GM10248 (cell line): ENCODE results near the gene FAM89B.

Source experiments
- CTCF ChIA-PET: fragments of 300-600 bp; sonication (Branson Sonifier 250); formaldehyde crosslinking; extraction: SDS; loops from one replicate; lab custom pipeline; 2021; ENCODE audit warnings: antibody characterized with exemption; lab: Yijun Ruan, JAX
- POLR2A ChIA-PET: fragments of 350-650 bp; sonication (Branson Sonifier 250); formaldehyde crosslinking; extraction: SDS; loops from one replicate; lab custom pipeline; 2020; ENCODE audit warnings: antibody characterized with exemption; lab: Yijun Ruan, JAX
- DNase-seq: peaks from one replicate; pipeline ENCODE4 v3.0.0; 2012; ENCODE audit errors: extremely low spot score
- CTCF ChIP-seq: IDR thresholded peaks from 2 replicates; pipeline ENCODE4 v1.5.1; 2012; ENCODE audit warnings: mild to moderate bottlenecking, low read depth; ENCODE audit errors: extremely low read depth, missing control alignments, control extremely low read depth

Gene FAM89B

DNA sequence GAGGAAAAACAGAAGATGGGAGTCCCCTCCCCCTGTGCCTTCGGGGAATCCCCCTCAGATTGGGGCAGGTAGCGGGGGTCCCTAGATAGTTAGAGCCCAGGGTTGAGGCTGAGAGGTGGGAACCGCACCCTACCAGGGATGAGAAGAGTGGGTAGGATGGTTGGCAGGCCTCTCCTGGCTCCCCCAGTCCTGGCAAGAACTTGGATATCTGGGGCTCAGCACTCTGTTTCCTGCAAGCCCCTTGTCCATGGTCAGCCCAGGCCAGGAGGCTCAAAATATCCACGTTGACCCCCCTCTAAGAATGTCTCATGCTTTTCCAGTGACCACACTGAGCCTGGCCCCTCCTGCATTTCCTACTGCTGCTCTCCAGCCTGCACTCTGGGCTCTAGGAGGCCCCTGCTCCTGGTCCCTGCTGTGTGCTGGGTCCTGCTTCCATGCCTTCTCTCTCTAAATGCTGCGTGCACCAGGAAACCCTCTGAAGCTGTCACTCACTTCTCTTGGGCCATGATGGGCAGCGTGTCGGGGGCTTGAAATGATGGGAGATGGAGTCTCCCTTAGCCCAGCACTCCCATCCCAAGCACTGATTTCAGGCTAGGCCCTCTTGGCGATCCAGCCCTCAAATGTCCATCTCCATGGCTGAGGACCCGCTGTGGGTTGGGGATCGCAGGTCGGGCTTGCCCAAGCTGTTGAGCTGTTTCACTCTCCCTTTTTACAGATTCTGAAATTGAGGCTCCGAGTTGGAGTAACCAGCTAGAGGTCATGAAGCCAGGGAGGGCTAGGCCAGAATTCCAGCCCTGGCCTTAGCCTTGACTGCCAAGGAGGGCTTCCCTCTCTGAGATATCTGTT is 39.6 kb downstream of the FAM89B start:
- CTCF ChIA-PET = interaction anchor here (1.2 to 24.8 kb wide), 8 partner anchors 8 to 273 kb away, joined by 3 to 351 read pairs (median 6); partner anchors contain the start of genes EHBP1L1, FAM89B, KCNK7 and SIPA1
- TF ChIP-seq CTCF = no peak
- POLR2A ChIA-PET = interaction anchor here (0.7 to 1.6 kb wide), 2 partner anchors 24 to 187 kb away, joined by 4 to 5 read pairs; no protein-coding TSS in a partner anchor
- DNase-seq = no peak

GRCh38 chr11:65612691-65613090 is 40.4 kb downstream of the FAM89B start:
- CTCF ChIA-PET = interaction anchor here (1.2 to 24.8 kb wide), 8 partner anchors 9 to 272 kb away, joined by 3 to 351 read pairs (median 6); partner anchors contain the start of genes EHBP1L1, FAM89B, KCNK7 and SIPA1
- DNase-seq = no peak
- POLR2A ChIA-PET = interaction anchor here (0.5 to 1.6 kb wide), 3 partner anchors 48 to 190 kb away, joined by 3 to 5 read pairs (median 4); no protein-coding TSS in a partner anchor
- no peak for TF ChIP-seq CTCF

DNA sequence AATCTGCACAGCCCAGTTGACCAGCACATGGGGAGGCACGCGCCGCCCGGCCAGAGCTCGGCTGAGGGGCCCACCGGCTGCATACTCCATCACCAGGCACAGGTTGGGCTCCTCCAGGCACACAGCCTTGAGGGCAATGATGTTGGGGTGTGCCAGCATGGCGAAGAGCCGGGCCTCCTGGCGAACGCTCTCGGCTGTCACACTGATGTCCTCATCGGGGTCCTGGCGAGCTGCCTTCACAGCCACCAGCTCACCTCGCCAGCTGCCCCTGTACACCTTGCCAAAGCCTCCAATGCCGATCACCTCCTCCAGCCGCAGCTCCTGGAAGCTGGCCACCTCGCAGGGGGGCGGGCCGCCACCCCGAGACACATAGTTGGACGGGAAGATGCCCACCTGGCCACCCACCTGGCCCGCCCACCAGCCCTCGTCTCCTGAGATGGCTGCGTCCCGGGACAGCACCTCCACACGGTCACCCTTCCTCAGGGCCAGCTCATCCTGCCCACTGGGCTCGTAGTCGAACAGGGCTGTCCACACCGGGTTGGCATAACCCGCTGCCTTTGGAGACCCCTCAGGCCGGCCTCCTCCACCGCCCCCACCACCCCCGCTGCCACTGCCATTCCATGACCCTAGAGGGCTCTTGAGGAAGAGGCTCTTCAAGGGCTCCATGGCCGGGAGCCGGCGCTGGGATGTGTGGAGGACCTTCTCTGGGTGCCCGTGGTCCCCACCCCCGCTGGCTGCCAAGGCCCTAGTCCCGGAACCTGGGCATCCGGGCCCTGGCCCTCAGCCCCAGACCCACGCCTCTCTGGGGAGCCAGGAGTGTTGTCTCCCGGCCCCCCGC is 41.0 kb downstream of the FAM89B start:
- DNase-seq = no peak
- no peak for TF ChIP-seq CTCF
- ChIA-PET CTCF (interaction anchor here (1.2 to 24.8 kb wide), 8 partner anchors 9 to 271 kb away, joined by 3 to 351 read pairs (median 6); partner anchors contain the start of genes EHBP1L1, FAM89B, KCNK7 and SIPA1), POLR2A (interaction anchor here (0.5 to 1.6 kb wide), 4 partner anchors 48 to 275 kb away, joined by 3 to 8 read pairs (median 4); partner anchors contain the start of gene FIBP)

- peak; percentile 100 for DNase-seq
- no peak for TF ChIP-seq CTCF
- POLR2A ChIA-PET = interaction anchor here (0.7 to 1.3 kb wide), 9 partner anchors 16 to 348 kb away, joined by 3 to 5 read pairs (median 4); partner anchors contain the start of genes CCDC85B and MALAT1
- CTCF ChIA-PET = interaction anchor here (0.9 to 24.8 kb wide), 8 partner anchors 11 to 203 kb away, joined by 3 to 351 read pairs (median 4); partner anchors contain the start of genes EHBP1L1, FAM89B and KCNK7
Observed at GRCh38 chr11:65615229-65615949, 43.1 kb downstream of the FAM89B start, which contains the start of gene PCNX3. Gene PCNX3, plus strand, starts transcription at chr11:65615776. Its CDS starts 536 bp downstream, at chr11:65616312.

GRCh38 chr11:65615950-65616574 is 43.7 kb downstream of the FAM89B start:
- CTCF ChIA-PET = interaction anchor here (0.7 to 24.8 kb wide), 13 partner anchors 10 to 202 kb away, joined by 3 to 351 read pairs (median 4); partner anchors contain the start of genes EHBP1L1, FAM89B, KCNK7 and SIPA1
- TF ChIP-seq CTCF = no peak
- POLR2A ChIA-PET = interaction anchor here (0.7 to 1.3 kb wide), 6 partner anchors 15 to 348 kb away, joined by 3 to 5 read pairs (median 4); partner anchors contain the start of genes CCDC85B and MALAT1
- peak; percentile 70 for DNase-seq
